ENCODE data around the gene RBFOX1.

RBFOX1 gene

GRCh38 chr16:7691533-7691932 lies 358.9 kb downstream of the RBFOX1 start:
- DNase-seq (ENCODE audit: low spot score), result no peak

GRCh38 chr16:7703672-7704071 lies 371.0 kb downstream of the RBFOX1 start:
- DNase-seq (ENCODE audit: low spot score), result no peak

GRCh38 chr16:7705885-7706284 lies 373.2 kb downstream of the RBFOX1 start:
- no peak for DNase-seq (ENCODE audit: low spot score)

GRCh38 chr16:7709186-7709585 lies 376.5 kb downstream of the RBFOX1 start:
- no peak for DNase-seq (ENCODE audit: low spot score)

- no peak for DNase-seq (ENCODE audit: low spot score)
Measured at GRCh38 chr16:7713244-7713643, 380.6 kb downstream of the RBFOX1 start.

GRCh38 chr16:7714775-7715174 lies 382.1 kb downstream of the RBFOX1 start:
- no peak for DNase-seq (ENCODE audit: low spot score)

GRCh38 chr16:7716660-7717550 lies 384.3 kb downstream of the RBFOX1 start:
- no peak for DNase-seq (ENCODE audit: low spot score)

GRCh38 chr16:7722761-7723160 lies 390.1 kb downstream of the RBFOX1 start:
- DNase-seq (ENCODE audit: low spot score), result no peak

GRCh38 chr16:7731141-7731540 lies 398.5 kb downstream of the RBFOX1 start:
- no peak for DNase-seq (ENCODE audit: low spot score)

- DNase-seq (ENCODE audit: low spot score), result no peak
Measured at GRCh38 chr16:7736138-7736665, 403.6 kb downstream of the RBFOX1 start.

GRCh38 chr16:7742626-7743025 lies 410.0 kb downstream of the RBFOX1 start:
- DNase-seq (ENCODE audit: low spot score), result no peak

GRCh38 chr16:7744546-7745264 lies 412.1 kb downstream of the RBFOX1 start:
- DNase-seq (ENCODE audit: low spot score), result no peak

GRCh38 chr16:7745276-7745675 lies 412.6 kb downstream of the RBFOX1 start:
- no peak for DNase-seq (ENCODE audit: low spot score)

GRCh38 chr16:7746941-7747340 lies 414.3 kb downstream of the RBFOX1 start:
- DNase-seq (ENCODE audit: low spot score), result no peak

- no peak for DNase-seq (ENCODE audit: low spot score)
Measured at GRCh38 chr16:7748522-7748921, 415.9 kb downstream of the RBFOX1 start.

GRCh38 chr16:7755347-7755882 lies 422.8 kb downstream of the RBFOX1 start:
- no peak for DNase-seq (ENCODE audit: low spot score)
